GM18517 (cell line): ENCODE results near the gene PCDHGA6.
"Not testable (repeated sequence)": the region's sequence is repeated elsewhere in the genome, so short reads cannot be mapped to it uniquely, and the experiment has no call there.

ENCODE experiments used
- ATAC-seq: cut with Tn5 transposase; IDR thresholded peaks from one replicate; pipeline ENCODE4 v1.9.1; 2021; ENCODE audit warnings: mild to moderate bottlenecking, moderate library complexity; ENCODE audit not compliant: unreplicated experiment

Gene PCDHGA6

GRCh38 chr5:141359790-141360426 lies 13.8 kb upstream of the PCDHGA6 start, which contains the start of gene PCDHGB2:
TSS of gene PCDHGB2 (plus strand) at chr5:141359994. CDS start at chr5:141360136, 142 bp downstream.
- ATAC-seq: peak; percentile 56

- no peak for ATAC-seq
Measured at GRCh38 chr5:141360685-141361084, 13.0 kb upstream of the PCDHGA6 start.

GRCh38 chr5:141362719-141363118 lies 11.0 kb upstream of the PCDHGA6 start:
- ATAC-seq: no peak

- ATAC-seq: no peak
Measured at GRCh38 chr5:141363952-141364660, 9.6 kb upstream of the PCDHGA6 start, which contains the start of gene PCDHGA5. TSS of gene PCDHGA5 (plus strand) at chr5:141364162. CDS start at chr5:141364331, 169 bp downstream.

- ATAC-seq: no peak
Measured at GRCh38 chr5:141366016-141366896, 7.4 kb upstream of the PCDHGA6 start.

GRCh38 chr5:141369994-141370848 lies 3.5 kb upstream of the PCDHGA6 start, which contains the start of gene PCDHGB3:
TSS of gene PCDHGB3 (plus strand) at chr5:141370242. CDS start at chr5:141370395, 153 bp downstream.
- ATAC-seq: peak; percentile 90

- no peak for ATAC-seq
Measured at GRCh38 chr5:141371572-141372475, 1.9 kb upstream of the PCDHGA6 start.

- no peak for ATAC-seq
Measured at GRCh38 chr5:141374627-141375026, 936 bp downstream of the PCDHGA6 start.

GRCh38 chr5:141375444-141376155 lies 1.9 kb downstream of the PCDHGA6 start:
- not testable (repeated sequence) for ATAC-seq

- ATAC-seq: no peak
Measured at GRCh38 chr5:141382469-141383294, 9.0 kb downstream of the PCDHGA6 start, which contains the start of gene PCDHGA7. TSS of gene PCDHGA7 (plus strand) at chr5:141382742. CDS start at chr5:141382900, 158 bp downstream.

- ATAC-seq: no peak
Measured at GRCh38 chr5:141383345-141383744, 9.7 kb downstream of the PCDHGA6 start.

- ATAC-seq: no peak
Measured at GRCh38 chr5:141384471-141385267, 11.0 kb downstream of the PCDHGA6 start.

GRCh38 chr5:141387557-141388311 lies 14.0 kb downstream of the PCDHGA6 start, which contains the start of gene PCDHGB4:
TSS of gene PCDHGB4 (plus strand) at chr5:141387698. CDS start at chr5:141387885, 187 bp downstream.
- not testable (repeated sequence) for ATAC-seq

GRCh38 chr5:141388661-141389060 lies 15.0 kb downstream of the PCDHGA6 start:
- ATAC-seq: no peak

GRCh38 chr5:141389153-141390042 lies 15.7 kb downstream of the PCDHGA6 start:
- ATAC-seq: no peak
